Hematopoietic multipotent progenitor cell treated with erythropoietin and hydrocortisone succinate and interleukin-3 and kit ligand, for 15 days (in vitro differentiated cells): ENCODE results near the gene GPC5.

Source experiments
- DNase-seq: peaks from one replicate; pipeline ENCODE4 v3.0.0-alpha.2; 2015; ENCODE audit warnings: low spot score

Gene GPC5

GRCh38 chr13:92768602-92769001 lies 1370.2 kb downstream of the GPC5 start:
- no peak for DNase-seq

- no peak for DNase-seq
These were observed 1370.6 kb downstream of the GPC5 start for GRCh38 chr13:92769046-92769445.

GRCh38 chr13:92775658-92776057 lies 1377.2 kb downstream of the GPC5 start:
- no peak for DNase-seq

- no peak for DNase-seq
These were observed 1383.7 kb downstream of the GPC5 start for GRCh38 chr13:92781965-92782690.

- DNase-seq, result no peak
These were observed 1404.4 kb downstream of the GPC5 start for GRCh38 chr13:92802776-92803175.

- DNase-seq, result no peak
These were observed 1405.9 kb downstream of the GPC5 start for GRCh38 chr13:92804346-92804745.

- DNase-seq, result no peak
These were observed 1406.5 kb downstream of the GPC5 start for GRCh38 chr13:92804926-92805325.

GRCh38 chr13:92805766-92806165 lies 1407.3 kb downstream of the GPC5 start:
- no peak for DNase-seq

GRCh38 chr13:92806215-92806614 lies 1407.8 kb downstream of the GPC5 start:
- no peak for DNase-seq

GRCh38 chr13:92807353-92807752 lies 1408.9 kb downstream of the GPC5 start:
- DNase-seq, result no peak

- no peak for DNase-seq
These were observed 1409.5 kb downstream of the GPC5 start for GRCh38 chr13:92807966-92808365.

GRCh38 chr13:92821324-92821723 lies 1422.9 kb downstream of the GPC5 start:
- no peak for DNase-seq

GRCh38 chr13:92823059-92823458 lies 1424.6 kb downstream of the GPC5 start:
- no peak for DNase-seq

- no peak for DNase-seq
These were observed 1427.6 kb downstream of the GPC5 start for GRCh38 chr13:92825938-92826596.

GRCh38 chr13:92827503-92827902 lies 1429.1 kb downstream of the GPC5 start:
- no peak for DNase-seq

GRCh38 chr13:92829930-92830329 lies 1431.5 kb downstream of the GPC5 start:
- no peak for DNase-seq

GRCh38 chr13:92830821-92831220 lies 1432.4 kb downstream of the GPC5 start:
- no peak for DNase-seq

GRCh38 chr13:92833071-92833470 lies 1434.7 kb downstream of the GPC5 start:
- DNase-seq, result no peak

- no peak for DNase-seq
These were observed 1437.8 kb downstream of the GPC5 start for GRCh38 chr13:92836171-92836570.

GRCh38 chr13:92838786-92839185 lies 1440.4 kb downstream of the GPC5 start:
- DNase-seq, result no peak

GRCh38 chr13:92842145-92842544 lies 1443.7 kb downstream of the GPC5 start:
- DNase-seq, result no peak

- DNase-seq, result no peak
These were observed 1445.1 kb downstream of the GPC5 start for GRCh38 chr13:92843549-92843948.

- no peak for DNase-seq
These were observed 1451.0 kb downstream of the GPC5 start for GRCh38 chr13:92849381-92849780.
